Measurements from ENCODE around the gene SRP19. TPM values are rescaled to one million over a fixed set of nuclear protein-coding genes. Genes with fewer than 3 reads are reported as not detected.

The SRP19 gene
- total and polyA plus RNA-seq, 10 of the 15 experiments (the other 5 are each of a cell fraction or from before 2014, with no cell fraction given): 43.4 to 379 (median 156) TPM

GRCh38 chr5:112910529-112910928, 49.4 kb downstream of the SRP19 start:
- intact Hi-C loops (cut with micrococcal nuclease; ENCODE audit: unreplicated experiment) (loop anchor here (10.0 kb wide), 1 partner anchor 216 kb away; no protein-coding TSS in a partner anchor), in situ Hi-C loops (cut with MboI) (no loop called here)
- WGBS (ENCODE audit: insufficient coverage, insufficient replicate concordance, low lambda C conversion rate, missing lambda C conversion rate): 100% methylated on average over 1 of the region's 1 CpG
- H3K9me3 ChIP-seq (replicated peaks; ENCODE audit: control insufficient read depth, insufficient read depth, low read length): no peaks in the 10 kb centered on the region
- ChIA-PET SMC1A (ENCODE audit: uncharacterized antibody, unreplicated experiment) (interaction anchor here (1.3 to 1.5 kb wide), 2 partner anchors 44 to 52 kb away, joined by 3 to 6 read pairs; no protein-coding TSS in a partner anchor), CTCF (interaction anchor here (0.8 to 3.6 kb wide), 4 partner anchors 9 to 51 kb away, joined by 3 to 16 read pairs (median 4); partner anchors contain the start of gene REEP5), POLR2A (interaction anchor here (1.1 kb wide), 1 partner anchor 49 kb away, joined by 3 read pairs; the partner anchor contains the start of gene SRP19), RAD21 (ENCODE audit: unreplicated experiment) (interaction anchor here (1.1 kb wide), 1 partner anchor 10 kb away, joined by 3 read pairs; no protein-coding TSS in a partner anchor)
- no peak overlapping the region for H3K9ac ChIP-seq (ENCODE audit: control insufficient read depth, insufficient read depth, low read length)
- H3K4me3 ChIP-seq: no peak overlapping the region
- H3K79me2 ChIP-seq (ENCODE audit: control insufficient read depth, insufficient read depth, low read length): peaks cover 13% of the 10 kb centered on the region
- no peak overlapping the region for H3K27ac ChIP-seq (ENCODE audit: control insufficient read depth, insufficient read depth)
- DNase-seq (ENCODE audit: low read depth, low spot score) (no peak), FAIRE-seq (no peak), ATAC-seq (no peak)
- H3K4me2 ChIP-seq (ENCODE audit: control insufficient read depth, insufficient read depth): no peak overlapping the region
- TSS peak; percentile 14 for BruUV-seq (replicated peaks)
- H2AFZ ChIP-seq (ENCODE audit: control insufficient read depth, low read depth, low read length): no peak overlapping the region
- H3K27me3 ChIP-seq (replicated peaks in 1 of 2; ENCODE audit: control insufficient read depth in 2 of 2, insufficient read depth in 2 of 2, low read length in 1 of 2): no peaks in the 10 kb centered on the region
- no peaks in the 10 kb centered on the region for H4K20me1 ChIP-seq (ENCODE audit: control insufficient read depth, insufficient read depth)
- no peak for TF ChIP-seq POLR2AphosphoS2 (IDR thresholded peaks at IDR 0.05; ENCODE audit: low read depth, low read length)
- TF ChIP-seq, protein P1, sequence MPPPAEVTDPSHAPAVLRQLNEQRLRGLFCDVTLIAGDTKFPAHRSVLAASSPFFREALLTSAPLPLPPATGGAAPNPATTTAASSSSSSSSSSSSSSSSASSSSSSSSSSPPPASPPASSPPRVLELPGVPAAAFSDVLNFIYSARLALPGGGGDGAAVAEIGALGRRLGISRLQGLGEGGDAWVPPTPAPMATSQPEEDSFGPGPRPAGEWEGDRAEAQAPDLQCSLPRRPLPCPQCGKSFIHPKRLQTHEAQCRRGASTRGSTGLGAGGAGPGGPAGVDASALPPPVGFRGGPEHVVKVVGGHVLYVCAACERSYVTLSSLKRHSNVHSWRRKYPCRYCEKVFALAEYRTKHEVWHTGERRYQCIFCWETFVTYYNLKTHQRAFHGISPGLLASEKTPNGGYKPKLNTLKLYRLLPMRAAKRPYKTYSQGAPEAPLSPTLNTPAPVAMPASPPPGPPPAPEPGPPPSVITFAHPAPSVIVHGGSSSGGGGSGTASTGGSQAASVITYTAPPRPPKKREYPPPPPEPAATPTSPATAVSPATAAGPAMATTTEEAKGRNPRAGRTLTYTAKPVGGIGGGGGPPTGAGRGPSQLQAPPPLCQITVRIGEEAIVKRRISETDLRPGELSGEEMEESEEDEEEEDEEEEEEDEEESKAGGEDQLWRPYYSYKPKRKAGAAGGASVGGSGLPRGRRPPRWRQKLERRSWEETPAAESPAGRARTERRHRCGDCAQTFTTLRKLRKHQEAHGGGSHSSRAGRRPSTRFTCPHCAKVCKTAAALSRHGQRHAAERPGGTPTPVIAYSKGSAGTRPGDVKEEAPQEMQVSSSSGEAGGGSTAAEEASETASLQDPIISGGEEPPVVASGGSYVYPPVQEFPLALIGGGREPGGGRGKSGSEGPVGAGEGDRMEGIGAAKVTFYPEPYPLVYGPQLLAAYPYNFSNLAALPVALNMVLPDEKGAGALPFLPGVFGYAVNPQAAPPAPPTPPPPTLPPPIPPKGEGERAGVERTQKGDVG (CRISPR knock-in tag; IDR thresholded peaks at IDR 0.05): no peak
- no peak for TF ChIP-seq ZNF24 (IDR thresholded peaks at IDR 0.05)
- TF ChIP-seq BACH1 (IDR thresholded peaks at IDR 0.05; ENCODE audit: borderline replicate concordance): no peak
- no peak for TF ChIP-seq RCOR1 (conservative IDR thresholded peaks at IDR 0.05; ENCODE audit: low read depth, low read length)
- no peak for TF ChIP-seq CBFB (IDR thresholded peaks at IDR 0.05; ENCODE audit: low read depth)
- TF ChIP-seq MYB (IDR thresholded peaks at IDR 0.05; ENCODE audit: borderline replicate concordance, low read depth, low read length): no peak
- no peak for TF ChIP-seq CBX3 (IDR thresholded peaks at IDR 0.05; ENCODE audit: borderline replicate concordance, low read depth)
- no peak for TF ChIP-seq NFYB (IDR thresholded peaks at IDR 0.05; ENCODE audit: insufficient read depth, low read depth, low read length)
- TF ChIP-seq MTA2 (IDR thresholded peaks at IDR 0.05; ENCODE audit: low read depth): no peak
- TF ChIP-seq SMC3 (IDR thresholded peaks at IDR 0.05; ENCODE audit: borderline replicate concordance, low read length): no peak
- no peak for TF ChIP-seq ESRRA (IDR thresholded peaks at IDR 0.05; ENCODE audit: low read length)
- no peak for TF ChIP-seq EED (IDR thresholded peaks at IDR 0.05; ENCODE audit: low read depth)
- no peak for TF ChIP-seq SPI1 (IDR thresholded peaks at IDR 0.05; ENCODE audit: borderline replicate concordance, insufficient read depth, low read depth, low read length)
- TF ChIP-seq IRF3 (IDR thresholded peaks at IDR 0.05): no peak
- no peak for TF ChIP-seq LARP7 (IDR thresholded peaks at IDR 0.05)
- TF ChIP-seq TCF7 (IDR thresholded peaks at IDR 0.05; ENCODE audit: borderline replicate concordance): no peak
- no peak for TF ChIP-seq SREBF2 (IDR thresholded peaks at IDR 0.05; ENCODE audit: low read length)
- peaks cover 4 to 18% of the 10 kb centered on the region in 2 experiments; a peak in 3 of 4 replicates for H3K36me3 ChIP-seq (ENCODE audit: control insufficient read depth in 2 of 2, insufficient read depth in 2 of 2, low read length in 1 of 2)
- H3K4me1 ChIP-seq (ENCODE audit: control insufficient read depth, insufficient read depth, low read length): peaks cover 4% of the 10 kb centered on the region; the same call in 1 of the 2 replicates

Measured in GM12878 (cell line).